Measurements from ENCODE around the gene GJA9.

Gene GJA9

GRCh38 chr1:38831731-38832369, 49.5 kb downstream of the GJA9 start:
- no peak for DNase-seq (ENCODE audit: low read depth)

- DNase-seq (ENCODE audit: low read depth): no peak
These were observed 52.0 kb downstream of the GJA9 start for GRCh38 chr1:38829368-38829767.

GRCh38 chr1:38827318-38827717, 54.1 kb downstream of the GJA9 start:
- no peak for DNase-seq (ENCODE audit: low read depth)

GRCh38 chr1:38826886-38827285, 54.5 kb downstream of the GJA9 start:
- DNase-seq (ENCODE audit: low read depth): no peak

GRCh38 chr1:38826262-38826661, 55.1 kb downstream of the GJA9 start:
- DNase-seq (ENCODE audit: low read depth): no peak

Data from ELR (cell line).